Esophagus mucosa (tissue), 1 donor: ENCODE results near the gene UPB1. TPM values are rescaled to one million over a fixed set of nuclear protein-coding genes. Genes with fewer than 3 reads are reported as not detected.
A peak's percentile ranks its signal among the peaks of the same experiment; 100 is the strongest.
"Not testable (repeated sequence)": the region's sequence is repeated elsewhere in the genome, so short reads cannot be mapped to it uniquely, and the experiment has no call there.

ENCODE experiments used
- ATAC-seq: fragments of 200-7000 bp; cut with Tn5 transposase; one replicate; pipeline ENCODE4 v1.9.1; 2020
- total RNA-seq: library from RNA; stranded (reverse); gene quantifications from one replicate; pipeline ENCODE4 v1.2.4, GENCODE V29; 2023
- donor health status: DM: yes; HTN: yes; CAD: no.

The UPB1 gene
- total RNA-seq, 1 donor from 2014 or later, result 0.12 TPM

GRCh38 chr22:24482575-24482974 is 12.6 kb upstream of the UPB1 start:
- peak; percentile 74 for ATAC-seq

- ATAC-seq, result no peak
These were observed 12.1 kb upstream of the UPB1 start for GRCh38 chr22:24482998-24483397.

- no peak for ATAC-seq
These were observed 11.1 kb upstream of the UPB1 start for GRCh38 chr22:24483976-24484545.

GRCh38 chr22:24485170-24485569 is 10.0 kb upstream of the UPB1 start:
- no peak for ATAC-seq

GRCh38 chr22:24485608-24486007 is 9.5 kb upstream of the UPB1 start:
- no peak for ATAC-seq

GRCh38 chr22:24486501-24486921 is 8.6 kb upstream of the UPB1 start:
- ATAC-seq, result peak; percentile 77

- no peak for ATAC-seq
These were observed 6.1 kb upstream of the UPB1 start for GRCh38 chr22:24489011-24489410.

DNA sequence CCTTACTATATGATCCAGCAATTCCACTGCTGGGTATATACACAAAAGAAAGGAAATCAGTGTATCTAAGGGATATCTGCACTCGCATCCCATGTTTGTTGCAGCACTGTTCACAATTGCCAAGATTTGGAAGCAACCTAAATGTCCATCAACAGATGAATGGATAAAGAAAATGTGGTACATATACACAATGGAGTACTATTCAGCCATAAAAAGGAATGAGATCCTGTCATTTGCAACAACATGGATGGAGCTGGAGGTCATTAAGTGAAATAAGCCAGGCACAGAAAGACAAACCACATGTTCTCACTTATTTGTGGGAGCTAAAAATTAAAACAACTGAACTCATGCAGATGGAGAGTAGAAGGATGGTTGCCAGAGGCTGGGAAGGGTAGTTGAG is 5.7 kb upstream of the UPB1 start:
- ATAC-seq, result not testable (repeated sequence)

DNA sequence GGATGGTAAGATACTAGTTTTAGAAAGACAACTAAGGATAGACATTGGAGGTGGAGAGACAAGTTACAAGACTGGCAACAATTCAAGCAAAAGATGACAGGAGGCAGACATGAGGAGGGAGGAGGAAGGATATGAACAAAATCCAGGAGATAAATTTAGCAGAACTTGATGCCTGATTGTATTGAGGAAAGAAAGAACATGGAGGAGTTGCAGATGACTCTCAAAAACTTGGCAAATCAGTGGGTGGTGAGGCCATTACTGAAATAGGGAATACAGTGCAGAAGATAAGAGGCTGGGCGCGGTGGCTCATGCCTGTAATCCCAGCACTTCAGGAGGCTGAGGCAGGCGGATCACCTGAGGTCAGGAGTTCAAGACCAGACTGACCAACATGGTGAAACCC is 2.7 kb upstream of the UPB1 start:
- no peak for ATAC-seq

DNA sequence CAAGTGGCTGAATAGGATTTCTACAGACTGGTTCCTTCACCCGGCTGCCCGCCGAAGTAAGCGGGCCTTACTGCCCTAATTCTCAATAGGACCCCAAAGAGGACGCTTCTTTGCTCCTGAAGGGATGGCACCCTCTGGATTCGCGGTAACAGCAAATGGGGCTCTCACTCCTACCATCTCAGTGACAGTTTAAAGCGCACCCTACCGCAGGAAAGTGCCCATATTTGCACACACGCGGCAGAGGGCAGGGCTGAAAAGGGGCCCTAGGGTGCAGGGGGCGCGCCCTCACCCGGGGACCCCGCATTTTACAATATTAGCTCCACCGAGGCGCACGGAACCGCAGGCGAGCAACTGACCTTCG is 985 bp upstream of the UPB1 start:
- ATAC-seq, result no peak

- no peak for ATAC-seq
These were observed 188 bp downstream of the UPB1 start for GRCh38 chr22:24495365-24495675.

DNA sequence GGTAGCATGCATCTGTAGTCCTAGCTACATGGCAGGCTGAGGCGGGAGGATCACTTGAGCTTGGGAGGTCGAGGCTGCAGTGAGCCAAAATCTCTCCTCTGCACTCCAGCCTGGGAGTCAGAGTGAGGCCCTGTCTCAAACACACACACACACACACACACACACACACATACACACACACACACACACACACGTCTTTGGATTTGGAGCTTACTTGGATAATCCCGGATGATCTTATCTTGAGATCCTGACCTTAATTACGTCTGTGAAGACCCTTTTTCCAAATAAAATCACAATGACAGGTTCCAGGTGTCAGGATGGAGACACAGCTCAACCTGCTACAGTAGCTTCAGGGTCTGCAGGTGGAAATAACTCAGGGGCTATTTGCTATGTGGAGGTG is 1.1 kb downstream of the UPB1 start:
- ATAC-seq, result no peak

- ATAC-seq, result no peak
These were observed 1.5 kb downstream of the UPB1 start for GRCh38 chr22:24496661-24497060.

DNA sequence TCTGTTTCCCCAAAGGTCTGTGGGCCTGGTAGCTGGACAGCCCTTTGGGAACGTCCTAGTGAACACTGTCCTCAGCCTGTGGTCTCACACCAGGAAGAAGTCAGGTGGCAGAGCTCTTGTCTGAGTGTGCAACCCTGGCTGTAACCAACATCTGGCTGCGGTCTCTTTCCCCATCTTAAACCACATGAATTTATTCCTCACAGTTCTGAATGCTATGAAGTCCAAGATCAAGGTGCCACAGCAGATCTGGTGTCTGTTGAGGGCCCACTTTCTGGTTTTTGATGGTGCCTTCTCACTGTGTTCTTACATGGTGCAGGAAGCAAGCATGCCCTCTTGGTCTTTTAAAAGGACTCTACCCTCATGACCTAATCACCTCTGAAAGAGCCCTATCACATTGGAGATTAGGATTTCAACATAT is 2.7 kb downstream of the UPB1 start:
- no peak for ATAC-seq

DNA sequence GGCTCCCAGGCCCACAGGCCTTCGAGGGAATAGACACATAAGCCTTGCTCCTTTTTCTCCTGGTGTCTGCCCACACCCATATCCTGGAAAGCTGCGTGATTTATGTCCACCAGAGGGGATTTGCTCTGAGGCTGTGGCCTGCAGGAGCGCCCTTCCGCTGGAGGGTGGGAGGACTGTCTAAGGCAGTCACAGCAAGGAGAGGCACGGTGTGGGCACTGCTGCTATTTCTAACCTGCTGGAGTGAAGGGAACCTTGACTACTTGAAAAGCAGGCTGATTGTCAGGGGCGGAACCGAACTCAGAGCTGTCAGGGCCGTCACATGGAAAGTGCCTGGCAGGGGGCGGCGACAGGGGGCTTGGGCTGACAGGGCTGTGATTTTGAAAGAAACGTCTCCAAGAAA is 3.7 kb downstream of the UPB1 start:
- no peak for ATAC-seq

GRCh38 chr22:24499706-24500276 is 4.7 kb downstream of the UPB1 start:
- ATAC-seq, result no peak

DNA sequence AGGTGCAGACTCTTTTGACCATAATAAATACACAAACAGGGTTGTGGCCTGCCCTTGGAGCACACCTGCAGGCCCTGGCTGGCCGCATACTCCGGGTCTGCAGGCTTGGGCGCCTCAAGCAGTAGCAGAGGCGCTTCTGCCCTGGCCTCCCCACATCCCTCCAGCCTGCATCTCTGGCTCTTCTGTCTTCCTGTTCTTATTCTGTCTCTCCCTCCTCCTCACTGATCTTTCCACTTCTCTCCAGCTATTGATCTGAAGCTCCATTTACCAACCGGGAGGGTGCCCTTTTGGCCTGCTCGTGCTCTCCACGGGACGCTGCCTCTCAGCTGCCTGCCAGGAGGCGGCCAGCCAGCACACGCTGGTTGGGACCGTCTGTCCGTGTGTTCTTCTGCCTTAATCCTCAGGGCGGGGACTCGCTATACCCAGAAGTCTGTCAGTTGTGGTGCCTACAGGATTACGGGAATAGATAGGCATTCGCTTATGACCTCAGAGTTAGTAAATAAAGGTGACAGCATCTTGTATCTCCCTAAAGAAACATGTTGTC is 5.2 kb downstream of the UPB1 start:
- ATAC-seq, result peak; percentile 91

DNA sequence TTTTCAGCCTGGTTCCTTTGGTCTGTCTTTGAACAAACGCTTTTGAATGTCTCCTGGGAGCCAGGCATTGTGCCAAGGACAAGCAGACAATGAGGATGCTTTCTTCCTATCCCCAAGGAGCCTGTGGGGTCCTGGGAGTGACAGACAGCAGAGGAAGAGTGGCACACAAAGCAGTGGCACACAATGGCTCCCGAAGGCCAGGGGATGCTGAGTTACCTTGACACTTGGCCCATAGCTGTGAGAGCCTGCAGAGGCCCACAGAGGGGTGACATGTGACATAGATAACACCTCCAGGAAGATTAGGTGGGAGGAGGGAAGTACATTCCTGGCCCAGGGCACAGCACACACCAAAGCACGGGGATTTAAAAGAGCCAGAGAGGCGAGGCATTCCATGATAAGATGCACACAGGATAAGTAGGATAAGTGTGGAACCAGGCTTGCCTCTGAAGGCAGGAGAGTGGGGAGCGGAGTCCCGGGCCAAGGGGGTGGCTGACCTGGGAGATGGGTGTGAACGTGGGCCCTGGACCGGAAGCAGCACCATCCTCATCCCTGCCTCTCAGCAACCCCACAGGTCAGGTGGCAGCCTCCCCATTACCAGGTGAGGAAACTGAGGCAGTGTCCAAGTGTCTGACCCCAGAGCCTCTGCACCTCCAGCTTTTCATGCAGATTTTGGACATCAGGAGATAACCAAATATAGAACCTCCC is 6.3 kb downstream of the UPB1 start:
- no peak for ATAC-seq

DNA sequence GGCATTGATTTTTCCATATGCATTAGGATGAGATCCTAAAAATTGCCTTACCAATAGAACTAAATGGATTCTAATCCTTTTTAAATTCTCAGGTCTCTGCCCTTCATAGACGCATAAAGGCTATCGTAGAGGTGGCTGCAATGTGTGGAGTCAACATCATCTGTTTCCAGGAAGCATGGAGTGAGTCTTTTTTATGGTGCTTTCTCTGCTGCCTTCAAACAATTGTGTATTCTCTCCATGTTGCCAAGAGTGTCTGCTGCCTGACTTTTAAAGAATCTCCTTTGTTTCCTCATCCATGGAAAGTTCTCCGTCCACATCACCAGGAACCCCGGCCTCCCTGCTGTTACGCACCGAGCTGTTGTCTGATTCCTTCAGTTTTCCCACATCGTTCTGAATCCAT is 6.9 kb downstream of the UPB1 start:
- ATAC-seq, result no peak

DNA sequence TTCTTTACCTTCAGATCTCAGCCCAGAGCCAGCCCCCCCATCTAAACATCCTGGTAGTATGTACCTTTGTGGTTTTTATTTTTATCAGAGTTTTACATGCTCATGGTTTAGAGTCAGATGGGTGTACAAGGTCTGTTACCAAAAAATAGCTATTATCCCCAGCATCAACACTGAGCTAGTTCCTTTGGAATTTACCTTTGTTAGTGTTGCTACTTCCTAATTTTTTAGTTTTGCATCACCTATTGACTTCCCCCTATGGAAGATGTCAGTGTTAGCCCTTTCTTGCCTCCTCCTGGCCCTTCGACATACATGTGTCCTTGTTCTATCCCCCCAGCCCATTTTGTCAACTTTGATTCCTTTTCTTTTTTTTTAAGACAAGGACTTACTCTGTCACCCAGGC is 7.4 kb downstream of the UPB1 start:
- no peak for ATAC-seq

- peak; percentile 34 for ATAC-seq
These were observed 8.2 kb downstream of the UPB1 start for GRCh38 chr22:24503137-24503842.

DNA sequence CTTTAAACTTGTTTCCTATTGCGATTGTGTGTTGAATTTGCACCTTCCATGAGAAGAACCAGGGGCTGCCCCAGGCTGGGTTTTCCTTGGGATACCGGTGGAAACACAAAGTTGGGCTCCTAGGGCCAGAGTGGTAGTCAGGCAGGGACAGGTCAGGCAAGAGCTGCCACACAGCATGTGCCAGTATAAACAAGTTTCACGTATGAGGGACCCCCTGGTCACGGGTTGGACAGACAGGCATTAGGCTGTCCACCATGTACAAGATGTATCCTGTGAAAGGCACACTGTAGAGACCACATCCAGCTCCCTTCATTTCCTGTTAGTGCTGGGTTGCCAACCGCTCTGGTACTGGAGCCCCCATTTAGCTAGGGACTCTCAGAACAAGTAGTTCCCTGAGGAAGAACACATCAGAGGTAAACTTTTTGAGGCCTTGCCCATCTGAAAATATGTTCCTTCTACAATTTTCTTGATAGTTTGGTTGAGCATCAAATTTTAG is 8.8 kb downstream of the UPB1 start:
- ATAC-seq, result no peak

DNA sequence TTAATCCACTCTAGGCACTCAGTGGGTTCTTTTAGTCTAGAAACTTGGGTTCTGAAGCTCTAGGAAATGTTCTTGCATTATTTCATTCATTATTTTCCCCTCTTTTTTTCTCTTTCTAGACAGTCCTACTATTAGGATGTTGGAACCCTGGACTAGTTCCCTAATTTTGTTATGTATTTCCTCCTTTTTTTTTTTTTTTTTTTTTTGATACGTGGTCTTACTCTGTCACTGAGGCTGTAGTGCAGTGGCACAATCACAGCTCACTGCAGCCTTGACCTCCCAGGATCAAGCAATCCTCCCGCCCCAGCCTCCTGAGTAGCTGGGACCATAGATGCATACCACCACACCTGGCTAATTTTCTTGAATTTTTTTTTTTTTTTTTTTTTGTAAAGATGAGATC is 9.4 kb downstream of the UPB1 start:
- no peak for ATAC-seq
